K562 (cell line): ENCODE data around the gene FIBP. TPM values are rescaled to one million over a fixed set of nuclear protein-coding genes. Genes with fewer than 3 reads are reported as not detected.

ENCODE experiments used
- CBX3 ChIP-seq, 2 experiments: IDR thresholded peaks; 1 replicate in 1 of 2; 2 replicates in 1 of 2; pipeline ENCODE4 v1.6.1; 2012; ENCODE audit warnings: inconsistent platforms in 2 of 2, low read length in 2 of 2, borderline replicate concordance in 1 of 2, control low read depth in 1 of 2
- DACH1 ChIP-seq: fragments of 450-650 bp; IDR thresholded peaks from 2 replicates; pipeline ENCODE4 v1.6.1; 2018; ENCODE audit not compliant: partially characterized antibody
- E2F6 ChIP-seq, 2 experiments: IDR thresholded peaks; 2 replicates each; pipeline ENCODE4 v1.6.1; 2011; ENCODE audit warnings: borderline replicate concordance in 1 of 2, control low read depth in 1 of 2, low read depth in 1 of 2, low read length in 1 of 2, mild to moderate bottlenecking in 1 of 2, mixed read lengths in 1 of 2, moderate library complexity in 1 of 2; ENCODE audit not compliant: insufficient read depth in 1 of 2, insufficient read length in 1 of 2, poor library complexity in 1 of 2, severe bottlenecking in 1 of 2; ENCODE audit errors: extremely low read depth in 1 of 2
- ELF4 ChIP-seq: fragments of 450-650 bp; formaldehyde crosslinking; IDR thresholded peaks from 2 replicates; pipeline ENCODE4 v1.4.0; 2022; ENCODE audit warnings: missing genetic modification characterization
- HOXB6 ChIP-seq: fragments of 250-450 bp; sonication (Bioruptor Pico); IDR thresholded peaks from 2 replicates; pipeline ENCODE4 v1.5.1; 2022; ENCODE audit warnings: mild to moderate bottlenecking, borderline replicate concordance
- ILK ChIP-seq: fragments of 450-650 bp; IDR thresholded peaks from 2 replicates; pipeline ENCODE4 v1.6.1; 2016; ENCODE audit warnings: missing genetic modification characterization, low read depth, mild to moderate bottlenecking, missing compliant biosample characterization, moderate library complexity, borderline replicate concordance
- JUN ChIP-seq, 2 experiments: sonication (generic) in 1 of 2; formaldehyde crosslinking in 1 of 2; IDR thresholded peaks; 2 replicates each; pipeline versions ENCODE4 v1.6.1 to v1.8.0; 2012 to 2022; ENCODE audit warnings: borderline replicate concordance in 2 of 2, mild to moderate bottlenecking in 2 of 2, improper control_type of control experiment in 1 of 2, low read depth in 1 of 2, low read length in 1 of 2, missing genetic modification reagents in 1 of 2
- JUNB ChIP-seq: fragments of 450-650 bp; formaldehyde crosslinking; conservative IDR thresholded peaks from 2 replicates; pipeline ENCODE4 v1.4.0; 2020; ENCODE audit warnings: mild to moderate bottlenecking
- KAT7 ChIP-seq: sonication (generic); formaldehyde crosslinking; IDR thresholded peaks from 2 replicates; pipeline ENCODE4 v1.8.0; 2022; ENCODE audit warnings: missing genetic modification reagents, mild to moderate bottlenecking, borderline replicate concordance
- L3MBTL2 ChIP-seq: fragments of 450-650 bp; IDR thresholded peaks from 2 replicates; pipeline ENCODE4 v1.6.1; 2016; ENCODE audit warnings: mild to moderate bottlenecking, moderate library complexity
- MTA2 ChIP-seq: fragments of 450-650 bp; IDR thresholded peaks from 2 replicates; pipeline ENCODE4 v1.6.1; 2016; ENCODE audit warnings: low read depth
- NR2C2 ChIP-seq, 2 experiments: fragments of 200-800 bp in 1 of 2; sonication (Bioruptor generic) in 1 of 2; sonication (generic) in 1 of 2; formaldehyde crosslinking in 1 of 2; IDR thresholded peaks; 2 replicates each; pipeline versions ENCODE4 v1.6.1 to v1.8.0; 2016 to 2022; ENCODE audit warnings: mild to moderate bottlenecking in 1 of 2, missing compliant biosample characterization in 1 of 2, missing genetic modification characterization in 1 of 2, missing genetic modification reagents in 1 of 2
- NR4A1 ChIP-seq, 2 experiments: fragments of 250-450 bp in 1 of 2; fragments of 450-650 bp in 1 of 2; sonication (Bioruptor Pico) in 1 of 2; IDR thresholded peaks; 2 replicates each; pipeline versions ENCODE4 v1.4.0 to v1.6.1; 2016 to 2020; ENCODE audit warnings: mild to moderate bottlenecking in 2 of 2, missing compliant biosample characterization in 1 of 2, missing genetic modification characterization in 1 of 2, moderate library complexity in 1 of 2
- PHF8 ChIP-seq: fragments of 200-600 bp; sonication (generic); IDR thresholded peaks from 2 replicates; pipeline ENCODE4 v1.6.1; 2012; ENCODE audit warnings: mixed run types, mild to moderate bottlenecking, inconsistent platforms, low read length, moderate library complexity, borderline replicate concordance
- RNF219 ChIP-seq: fragments of 250-450 bp; sonication (Bioruptor Pico); IDR thresholded peaks from 2 replicates; pipeline ENCODE4 v1.5.0; 2022; ENCODE audit warnings: mild to moderate bottlenecking
- SRSF9 ChIP-seq: fragments of 200-400 bp; formaldehyde crosslinking; IDR thresholded peaks from 2 replicates; pipeline ENCODE4 v1.6.1; 2017; ENCODE audit warnings: low read depth, low read length, borderline replicate concordance
- TAF7 ChIP-seq: fragments of 450-650 bp; IDR thresholded peaks from 2 replicates; pipeline ENCODE4 v1.6.1; 2016; ENCODE audit warnings: missing genetic modification characterization, missing compliant biosample characterization
- ZNF175 ChIP-seq: fragments of 200-800 bp; sonication (Bioruptor generic); IDR thresholded peaks from 2 replicates; pipeline ENCODE4 v1.6.1; 2016; ENCODE audit warnings: low read depth, mild to moderate bottlenecking, missing genetic modification characterization, missing compliant biosample characterization
- ZNF639 ChIP-seq, 2 experiments: fragments of 200-800 bp in 1 of 2; sonication (Bioruptor generic) in 1 of 2; sonication (generic) in 1 of 2; formaldehyde crosslinking in 1 of 2; IDR thresholded peaks in 1 of 2; conservative IDR thresholded peaks in 1 of 2; 2 replicates each; pipeline versions ENCODE4 v1.5.0 to v1.6.1; 2016 to 2020; ENCODE audit warnings: missing compliant biosample characterization in 1 of 2, missing genetic modification characterization in 1 of 2, missing genetic modification reagents in 1 of 2
- polyA plus RNA-seq, 8 experiments: library from polyadenylated mRNA; depleted of rRNA in 4 of 8; stranded (reverse) in 5 of 8; unstranded in 3 of 8; fragments of >200 nt; fragmentation: Nextera tagmentation in 2 of 8; fragmentation: Illumina TruSeq in 1 of 8; extraction: Ambion mirVana in 2 of 8; extraction: Trizol in 1 of 8; gene quantifications; 2 replicates each; pipeline versions ENCODE4 v1.2.1 to v1.2.3, GENCODE V29; 2011 to 2014; ENCODE audit warnings: inconsistent platforms in 1 of 8, missing spikeins in 1 of 8
- total RNA-seq, 7 experiments: library from RNA; depleted of rRNA in 6 of 7; stranded (reverse); fragments of >200 nt in 6 of 7; fragmentation: Illumina TruSeq in 2 of 7; extraction: Trizol in 2 of 7; gene quantifications; 2 replicates each; pipeline versions ENCODE4 v1.2.1 to v1.2.3, GENCODE V29; 2011 to 2021; ENCODE audit warnings: low replicate concordance in 1 of 7

FIBP gene
- total and polyA plus RNA-seq, 9 of the 15 experiments (the other 6 are each of a cell fraction or from before 2014, with no cell fraction given): 41.2 to 79.2 (median 48.6) TPM

- TF ChIP-seq SRSF9: no peak
- peak; percentile 61; the same call in 1 of the 2 replicates for TF ChIP-seq ZNF175 (CRISPR knock-in tag)
- no peak for TF ChIP-seq ELF4 (CRISPR knock-in tag)
- peak; percentile 62; the same call in 1 of the 2 replicates for TF ChIP-seq PHF8
- peak in 1 of 2 experiments; percentile 46 for TF ChIP-seq E2F6 (IDR thresholded peaks at IDR 0.05; ENCODE audit: borderline replicate concordance in 1 of 2, extremely low read depth in 1 of 2, insufficient read depth in 1 of 2, insufficient read length in 1 of 2, low read depth in 1 of 2, low read length in 1 of 2, poor library complexity in 1 of 2, severe bottlenecking in 1 of 2)
- TF ChIP-seq DACH1: no peak
- TF ChIP-seq JUN (IDR thresholded peaks at IDR 0.05; ENCODE audit: borderline replicate concordance, low read depth, low read length): no peak
- no peak for TF ChIP-seq JUN (CRISPR knock-in tag; IDR thresholded peaks at IDR 0.05; ENCODE audit: borderline replicate concordance)
- no peak for TF ChIP-seq MTA2
- peak; percentile 73; the same call in 1 of the 2 replicates for TF ChIP-seq KAT7
- TF ChIP-seq ILK (tag): no peak
- TF ChIP-seq JUNB (CRISPR knock-in tag): no peak
- no peak for TF ChIP-seq RNF219 (CRISPR knock-in tag)
- TF ChIP-seq CBX3 (IDR thresholded peaks at IDR 0.05; ENCODE audit: borderline replicate concordance in 1 of 2, low read length in 2 of 2): peak in 1 of 2 experiments; percentile 77; a peak in 1 of 3 replicates
- TF ChIP-seq NR2C2 (CRISPR knock-in tag; IDR thresholded peaks at IDR 0.05): no peak
- 0 out of 2 replicates have a peak, but pooled peaks have one; percentile 61 for TF ChIP-seq NR2C2 (tag; IDR thresholded peaks at IDR 0.05)
- peak; percentile 45; the same call in 1 of the 2 replicates for TF ChIP-seq L3MBTL2
- no peak; the same call in 1 of the 2 replicates for TF ChIP-seq NR4A1 (CRISPR knock-in tag; IDR thresholded peaks at IDR 0.05)
- TF ChIP-seq NR4A1 (tag; IDR thresholded peaks at IDR 0.05): no peak
- TF ChIP-seq TAF7 (tag): no peak
- peak in 1 of 2 experiments; percentile 98; a peak in 2 of 4 replicates for TF ChIP-seq ZNF639 (CRISPR knock-in tag; conservative IDR thresholded peaks at IDR 0.05 in 1 of 2, IDR thresholded peaks at IDR 0.05 in 1 of 2)
- TF ChIP-seq HOXB6: no peak
Observed at GRCh38 chr11:65918211-65919140, 30.2 kb upstream of the FIBP start, which contains the start of gene C11orf68 (continued).
